SH-SY5Y (cell line): ENCODE data around the gene DLD.

Source experiments
- GATA2 ChIP-seq: IDR thresholded peaks from 2 replicates; pipeline ENCODE4 v1.6.1; 2011; ENCODE audit warnings: mild to moderate bottlenecking, low read depth, low read length
- GATA3 ChIP-seq: IDR thresholded peaks from 2 replicates; pipeline ENCODE4 v1.6.1; 2011; ENCODE audit warnings: low read depth, mild to moderate bottlenecking, low read length, moderate library complexity

- TF ChIP-seq GATA3, result no peak
- TF ChIP-seq GATA2, result no peak
Measured at GRCh38 chr7:107907790-107908189, 16.8 kb downstream of the DLD start.
